PC-3 (cell line): ENCODE measurements around the gene NGDN. TPM values are rescaled to one million over a fixed set of nuclear protein-coding genes. Genes with fewer than 3 reads are reported as not detected.

Experiments used
- ATAC-seq: fragments of 200-7000 bp; cut with Tn5 transposase; 2 replicates; pipeline ENCODE4 v1.9.1; 2020; ENCODE audit warnings: mild to moderate bottlenecking, moderate library complexity
- BruUV-seq: library from RNA; stranded (reverse); fragments of 400-500 nt; replicated peaks from 2 replicates; lab custom pipeline; 2021; lab: Mats Ljungman, UMichigan
- CTCF ChIA-PET: fragments of 300-600 bp; sonication (Branson Sonifier 250); formaldehyde crosslinking; loops from one replicate; lab custom pipeline; 2022; ENCODE audit warnings: antibody characterized with exemption; lab: Charles Lee
- POLR2A ChIA-PET: fragments of 300-600 bp; sonication (Branson Sonifier 250); formaldehyde crosslinking; loops from one replicate; lab custom pipeline; 2022; ENCODE audit warnings: antibody characterized with exemption; ENCODE audit not compliant: unreplicated experiment; lab: Charles Lee
- DNase-seq: peaks from one replicate; pipeline ENCODE4 v3.0.0-alpha.2; 2015
- H2AFZ ChIP-seq: fragments of 300-600 bp; sonication (generic); 2 replicates; pipeline ENCODE4 v1.6.0; 2016; ENCODE audit warnings: antibody characterized with exemption, low read length
- H3F3A ChIP-seq: fragments of 300-600 bp; sonication (generic); one replicate; pipeline ENCODE4 v1.6.0; 2017; ENCODE audit warnings: antibody characterized with exemption, low read length, control low read depth, mild to moderate bottlenecking; ENCODE audit not compliant: unreplicated experiment
- H3K27ac ChIP-seq: fragments of 300-600 bp; sonication (generic); 2 replicates; pipeline ENCODE4 v1.5.1; 2016; ENCODE audit warnings: mild to moderate bottlenecking, low read length
- H3K27me3 ChIP-seq: fragments of 300-600 bp; sonication (generic); 2 replicates; pipeline ENCODE4 v1.6.1; 2016; ENCODE audit warnings: low read length, mixed read lengths
- H3K36me3 ChIP-seq: fragments of 300-600 bp; sonication (generic); 2 replicates; pipeline ENCODE4 v1.6.1; 2016; ENCODE audit warnings: low read depth, mixed run types, low read length, mixed read lengths
- H3K4me1 ChIP-seq: fragments of 300-600 bp; sonication (generic); 2 replicates; pipeline ENCODE4 v1.5.1; 2016; ENCODE audit warnings: low read length; ENCODE audit not compliant: insufficient read depth
- H3K4me2 ChIP-seq: fragments of 300-600 bp; sonication (generic); 2 replicates; pipeline ENCODE4 v1.6.0; 2016; ENCODE audit warnings: low read length
- H3K4me3 ChIP-seq: fragments of 300-600 bp; sonication (generic); 2 replicates; pipeline ENCODE4 v1.5.1; 2016; ENCODE audit warnings: mild to moderate bottlenecking, low read length, mixed read lengths
- H3K79me2 ChIP-seq: fragments of 300-600 bp; sonication (generic); 2 replicates; pipeline ENCODE4 v1.6.1; 2017; ENCODE audit warnings: low read length, mixed read lengths
- H3K9ac ChIP-seq: fragments of 300-600 bp; sonication (generic); 2 replicates; pipeline ENCODE4 v1.6.0; 2016; ENCODE audit warnings: mild to moderate bottlenecking, low read length
- H3K9me2 ChIP-seq: fragments of 300-600 bp; sonication (generic); replicated peaks from 2 replicates; pipeline ENCODE4 v1.6.1; 2016; ENCODE audit warnings: mixed run types, low read length, mixed read lengths
- H3K9me3 ChIP-seq: fragments of 300-600 bp; sonication (generic); 2 replicates; pipeline ENCODE4 v1.6.1; 2016; ENCODE audit warnings: low read length, mixed read lengths
- H4K20me1 ChIP-seq: fragments of 300-600 bp; sonication (generic); 2 replicates; pipeline ENCODE4 v1.6.1; 2016; ENCODE audit warnings: low read length, mixed read lengths
- EZH2 ChIP-seq: fragments of 300-600 bp; sonication (generic); IDR thresholded peaks from one replicate; pipeline ENCODE4 v1.6.1; 2017; ENCODE audit warnings: antibody characterized with exemption, mild to moderate bottlenecking, low read length; ENCODE audit not compliant: unreplicated experiment
- EZH2phosphoT487 ChIP-seq: fragments of 300-600 bp; sonication (generic); IDR thresholded peaks from 2 replicates; pipeline ENCODE4 v1.6.1; 2018; ENCODE audit warnings: mild to moderate bottlenecking, antibody characterized with exemption, low read length, borderline replicate concordance
- intact Hi-C: fragments of 100-400 bp; cut with micrococcal nuclease; formaldehyde crosslinking; loops from 2 replicates; pipeline ENCODE4 v1.9.0; 2023
- total RNA-seq: library from RNA; depleted of rRNA; stranded (reverse); fragments of >200 nt; gene quantifications from 2 replicates; pipeline ENCODE4 v1.2.3, GENCODE V29; 2014
- TF ChIP-seq, protein P1 (sequence below): fragments of 300-600 bp; sonication (generic); conservative IDR thresholded peaks from 2 replicates; pipeline ENCODE4 v1.5.1; 2017; ENCODE audit warnings: antibody characterized with exemption, low read depth, mild to moderate bottlenecking, low read length

The NGDN gene
- total RNA-seq, 1 experiment from 2014 or later = 57.6 TPM

DNA sequence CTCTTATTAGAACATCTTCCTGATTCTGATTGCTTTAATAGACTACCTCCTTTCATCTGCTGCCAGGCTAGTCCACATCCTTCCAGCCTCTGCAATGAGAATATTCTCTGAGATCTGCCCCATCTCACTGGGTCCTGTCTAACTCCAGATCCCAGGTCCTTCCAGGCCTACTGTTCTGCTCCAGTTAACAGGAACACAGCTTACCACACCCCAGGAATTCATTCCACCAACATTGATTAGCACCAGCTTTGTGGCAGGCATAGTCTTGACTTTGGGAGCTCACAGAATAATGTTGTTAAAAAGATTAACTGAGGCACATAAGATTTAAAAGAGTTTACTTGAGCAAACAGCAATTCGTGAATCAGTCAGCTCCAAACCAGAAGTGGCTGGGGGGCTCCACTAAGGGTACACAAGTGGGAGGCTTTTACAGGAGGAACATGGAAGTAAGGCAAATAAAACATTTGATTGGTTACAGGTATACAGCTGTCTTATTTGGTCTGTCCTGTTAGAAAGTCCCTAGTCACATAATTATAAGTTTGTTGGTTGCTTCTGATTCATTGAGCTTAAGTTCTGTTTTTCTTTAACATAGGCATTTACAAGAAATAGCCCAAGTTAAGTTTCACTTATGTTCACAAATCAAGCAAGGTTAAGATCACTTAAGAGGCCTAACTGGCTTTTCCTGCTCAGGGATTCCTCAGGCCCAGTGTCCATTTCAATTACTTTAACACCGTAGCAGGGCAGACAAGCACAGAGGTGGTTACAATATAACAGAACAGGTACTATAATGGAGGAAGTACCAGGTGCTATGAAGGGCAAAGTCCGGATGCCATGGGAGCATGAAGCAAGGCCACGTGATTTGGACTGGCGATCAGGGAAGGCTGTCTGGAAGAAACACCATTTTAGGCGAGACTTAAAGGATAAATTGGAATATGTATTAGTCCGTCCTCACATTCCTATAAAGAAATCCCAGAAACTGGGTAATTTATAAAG, 21.8 kb upstream of the NGDN start:
- CTCF ChIA-PET = no interaction called here
- TF ChIP-seq, protein P1, sequence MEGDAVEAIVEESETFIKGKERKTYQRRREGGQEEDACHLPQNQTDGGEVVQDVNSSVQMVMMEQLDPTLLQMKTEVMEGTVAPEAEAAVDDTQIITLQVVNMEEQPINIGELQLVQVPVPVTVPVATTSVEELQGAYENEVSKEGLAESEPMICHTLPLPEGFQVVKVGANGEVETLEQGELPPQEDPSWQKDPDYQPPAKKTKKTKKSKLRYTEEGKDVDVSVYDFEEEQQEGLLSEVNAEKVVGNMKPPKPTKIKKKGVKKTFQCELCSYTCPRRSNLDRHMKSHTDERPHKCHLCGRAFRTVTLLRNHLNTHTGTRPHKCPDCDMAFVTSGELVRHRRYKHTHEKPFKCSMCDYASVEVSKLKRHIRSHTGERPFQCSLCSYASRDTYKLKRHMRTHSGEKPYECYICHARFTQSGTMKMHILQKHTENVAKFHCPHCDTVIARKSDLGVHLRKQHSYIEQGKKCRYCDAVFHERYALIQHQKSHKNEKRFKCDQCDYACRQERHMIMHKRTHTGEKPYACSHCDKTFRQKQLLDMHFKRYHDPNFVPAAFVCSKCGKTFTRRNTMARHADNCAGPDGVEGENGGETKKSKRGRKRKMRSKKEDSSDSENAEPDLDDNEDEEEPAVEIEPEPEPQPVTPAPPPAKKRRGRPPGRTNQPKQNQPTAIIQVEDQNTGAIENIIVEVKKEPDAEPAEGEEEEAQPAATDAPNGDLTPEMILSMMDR = no peak
- TF ChIP-seq EZH2phosphoT487 = no peak
- TF ChIP-seq EZH2 = no peak
- no peak overlapping the region for H3K4me2 ChIP-seq
- intact Hi-C loops = no loop called here
- no peaks in the 10 kb centered on the region for H3K79me2 ChIP-seq
- no peak overlapping the region for H3K9ac ChIP-seq
- BruUV-seq = no TSS peak
- H3K27me3 ChIP-seq = peaks cover 50% of the 10 kb centered on the region
- H3K9me3 ChIP-seq = no peaks in the 10 kb centered on the region
- ATAC-seq (no peak), DNase-seq (no peak)
- H2AFZ ChIP-seq = no peak overlapping the region
- H4K20me1 ChIP-seq = no peaks in the 10 kb centered on the region
- POLR2A ChIA-PET = no interaction called here
- no peaks in the 10 kb centered on the region for H3F3A ChIP-seq
- no peaks in the 10 kb centered on the region for H3K9me2 ChIP-seq
- H3K27ac ChIP-seq = no peak overlapping the region
- H3K4me1 ChIP-seq = no peaks in the 10 kb centered on the region
- no peak overlapping the region for H3K4me3 ChIP-seq
- H3K36me3 ChIP-seq = no peaks in the 10 kb centered on the region

DNA sequence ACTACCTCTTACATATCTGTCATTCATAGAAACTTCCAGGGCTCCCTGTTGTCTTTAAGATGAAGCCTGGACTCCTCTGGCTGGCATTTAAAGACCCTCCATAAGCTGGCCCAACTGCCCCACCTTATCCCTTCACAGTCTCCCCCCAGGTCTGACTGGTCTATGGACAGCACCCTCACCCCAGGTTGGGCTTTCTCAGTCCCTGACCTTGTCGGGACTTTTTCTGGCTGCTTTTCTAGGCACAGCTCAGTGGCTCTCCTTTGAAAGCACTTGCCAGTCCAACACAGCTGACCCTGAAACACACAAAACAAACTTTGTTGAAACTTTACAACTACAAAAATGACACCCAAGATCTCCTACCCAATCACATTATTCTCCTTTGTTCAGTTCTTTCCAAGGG, 20.2 kb upstream of the NGDN start:
- intact Hi-C loops = no loop called here
- no peak overlapping the region for H2AFZ ChIP-seq
- CTCF ChIA-PET = no interaction called here
- no peak overlapping the region for H3K9ac ChIP-seq
- H3K79me2 ChIP-seq = no peaks in the 10 kb centered on the region
- no peaks in the 10 kb centered on the region for H3F3A ChIP-seq
- no peaks in the 10 kb centered on the region for H3K9me3 ChIP-seq
- H3K27ac ChIP-seq = no peak overlapping the region
- ATAC-seq (no peak), DNase-seq (no peak)
- POLR2A ChIA-PET = no interaction called here
- no peak overlapping the region for H3K4me2 ChIP-seq
- no peaks in the 10 kb centered on the region for H3K36me3 ChIP-seq
- H3K4me1 ChIP-seq = no peaks in the 10 kb centered on the region
- no peaks in the 10 kb centered on the region for H4K20me1 ChIP-seq
- H3K27me3 ChIP-seq = peaks cover 45% of the 10 kb centered on the region
- H3K4me3 ChIP-seq = no peak overlapping the region
- H3K9me2 ChIP-seq = no peaks in the 10 kb centered on the region
- no TSS peak for BruUV-seq
- TF ChIP-seq, protein P1 = no peak
- TF ChIP-seq EZH2phosphoT487 = no peak
- no peak for TF ChIP-seq EZH2

DNA sequence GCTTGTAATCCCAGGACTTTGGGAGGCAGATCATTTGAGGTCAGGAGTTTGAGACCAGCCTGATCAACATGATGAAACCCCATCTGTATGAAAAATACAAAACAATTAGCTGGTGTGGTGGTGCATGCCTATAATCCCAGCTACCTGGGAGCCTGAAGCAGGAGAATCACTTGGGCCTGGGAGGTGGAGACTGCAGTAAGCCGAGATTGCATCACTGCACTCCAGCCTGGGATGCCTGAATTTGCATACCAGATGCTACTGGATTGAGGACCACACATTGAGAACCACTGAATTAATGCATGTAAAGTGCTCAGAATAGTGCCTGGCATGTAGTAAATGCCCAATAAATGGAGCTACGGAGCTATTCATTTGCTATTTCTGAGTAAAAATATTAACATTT, 19.1 kb upstream of the NGDN start:
- intact Hi-C loops = no loop called here
- no peak overlapping the region for H2AFZ ChIP-seq
- H4K20me1 ChIP-seq = no peaks in the 10 kb centered on the region
- H3K4me1 ChIP-seq = no peaks in the 10 kb centered on the region
- ChIA-PET POLR2A (no interaction called here), CTCF (no interaction called here)
- TF ChIP-seq, protein P1 = no peak
- no peak for TF ChIP-seq EZH2phosphoT487
- no peak for TF ChIP-seq EZH2
- no peak overlapping the region for H3K4me3 ChIP-seq
- DNase-seq = no peak
- no peaks in the 10 kb centered on the region for H3F3A ChIP-seq
- H3K27ac ChIP-seq = no peak overlapping the region
- H3K27me3 ChIP-seq = peaks cover 42% of the 10 kb centered on the region
- no peaks in the 10 kb centered on the region for H3K9me3 ChIP-seq
- no TSS peak for BruUV-seq
- no peaks in the 10 kb centered on the region for H3K36me3 ChIP-seq
- no peaks in the 10 kb centered on the region for H3K79me2 ChIP-seq
- no peak for ATAC-seq
- H3K9ac ChIP-seq = no peak overlapping the region
- no peaks in the 10 kb centered on the region for H3K9me2 ChIP-seq
- no peak overlapping the region for H3K4me2 ChIP-seq
